ENCODE measurements around the gene SERPINI1. TPM values are rescaled to one million over a fixed set of nuclear protein-coding genes. Genes with fewer than 3 reads are reported as not detected.

The SERPINI1 gene
- total RNA-seq, 6 experiments from 2014 or later, result 2.2 to 6.2 (median 2.6) TPM

DNA sequence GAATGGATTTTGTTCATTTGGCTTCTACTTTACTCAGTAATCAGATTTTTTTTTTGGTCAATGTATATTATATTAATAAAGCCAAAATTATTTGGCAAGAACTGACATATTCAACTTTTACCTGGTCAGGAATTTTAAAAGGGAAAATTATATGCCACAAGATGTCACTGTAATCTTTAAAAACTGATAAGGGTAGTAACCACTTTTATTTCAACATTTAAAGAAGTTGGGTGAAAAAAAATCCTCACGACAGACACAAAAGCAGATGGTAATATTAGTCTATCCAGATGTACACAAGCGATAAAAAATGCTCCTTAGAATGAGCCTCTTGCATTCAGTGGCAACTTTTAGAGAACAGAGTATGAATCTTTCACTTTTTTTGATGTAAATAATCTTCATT, 101.9 kb downstream of the SERPINI1 start:
- no peaks in the 10 kb centered on the region for H3K36me3 Mint-ChIP-seq (ENCODE audit: low read depth)
- H3K9me3 Mint-ChIP-seq, result peaks cover 5% of the 10 kb centered on the region
- H3K27me3 Mint-ChIP-seq (ENCODE audit: insufficient read depth), result no peaks in the 10 kb centered on the region
- H3K4me1 Mint-ChIP-seq (ENCODE audit: low read depth), result no peaks in the 10 kb centered on the region
- no peak overlapping the region for H3K27ac Mint-ChIP-seq
- no peak for DNase-seq
- TF ChIP-seq, protein P1, sequence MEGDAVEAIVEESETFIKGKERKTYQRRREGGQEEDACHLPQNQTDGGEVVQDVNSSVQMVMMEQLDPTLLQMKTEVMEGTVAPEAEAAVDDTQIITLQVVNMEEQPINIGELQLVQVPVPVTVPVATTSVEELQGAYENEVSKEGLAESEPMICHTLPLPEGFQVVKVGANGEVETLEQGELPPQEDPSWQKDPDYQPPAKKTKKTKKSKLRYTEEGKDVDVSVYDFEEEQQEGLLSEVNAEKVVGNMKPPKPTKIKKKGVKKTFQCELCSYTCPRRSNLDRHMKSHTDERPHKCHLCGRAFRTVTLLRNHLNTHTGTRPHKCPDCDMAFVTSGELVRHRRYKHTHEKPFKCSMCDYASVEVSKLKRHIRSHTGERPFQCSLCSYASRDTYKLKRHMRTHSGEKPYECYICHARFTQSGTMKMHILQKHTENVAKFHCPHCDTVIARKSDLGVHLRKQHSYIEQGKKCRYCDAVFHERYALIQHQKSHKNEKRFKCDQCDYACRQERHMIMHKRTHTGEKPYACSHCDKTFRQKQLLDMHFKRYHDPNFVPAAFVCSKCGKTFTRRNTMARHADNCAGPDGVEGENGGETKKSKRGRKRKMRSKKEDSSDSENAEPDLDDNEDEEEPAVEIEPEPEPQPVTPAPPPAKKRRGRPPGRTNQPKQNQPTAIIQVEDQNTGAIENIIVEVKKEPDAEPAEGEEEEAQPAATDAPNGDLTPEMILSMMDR (IDR thresholded peaks at IDR 0.05), result peak; percentile 26; the same call in 1 of the 2 replicates
- no peak overlapping the region for H3K4me3 Mint-ChIP-seq

DNA sequence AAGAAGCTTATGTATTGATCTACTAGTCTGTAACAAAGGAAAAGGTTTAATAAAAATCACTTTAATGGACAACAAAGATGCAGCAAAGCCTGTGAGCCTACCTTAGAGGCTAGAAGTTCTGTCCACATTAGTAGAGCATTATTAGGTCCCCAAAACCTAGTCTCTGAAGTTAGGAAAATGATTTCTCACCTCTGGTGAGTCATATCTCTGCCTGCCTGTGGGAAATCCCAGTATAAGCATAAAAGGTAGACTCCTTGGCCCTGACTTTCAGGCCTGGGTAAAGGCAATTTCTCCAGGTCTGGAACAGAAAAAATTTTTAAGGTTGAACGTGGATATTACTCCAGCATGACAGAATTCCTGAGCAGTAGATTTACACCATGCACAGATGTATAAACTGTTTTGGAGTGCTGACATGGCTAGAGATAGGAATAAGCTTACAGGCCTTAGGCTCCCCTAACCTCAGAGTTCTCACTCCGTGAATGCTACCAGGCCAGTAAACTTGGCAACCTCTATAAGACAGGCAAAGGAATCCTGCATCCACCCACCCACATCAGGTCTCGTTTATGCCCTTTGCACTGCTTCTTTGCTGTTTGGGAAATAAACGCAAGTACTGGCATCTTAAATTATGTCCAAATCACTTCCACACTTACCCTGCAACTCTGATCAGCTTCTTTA, 104.1 kb downstream of the SERPINI1 start:
- TF ChIP-seq, protein P1 (IDR thresholded peaks at IDR 0.05), result no peak

DNA sequence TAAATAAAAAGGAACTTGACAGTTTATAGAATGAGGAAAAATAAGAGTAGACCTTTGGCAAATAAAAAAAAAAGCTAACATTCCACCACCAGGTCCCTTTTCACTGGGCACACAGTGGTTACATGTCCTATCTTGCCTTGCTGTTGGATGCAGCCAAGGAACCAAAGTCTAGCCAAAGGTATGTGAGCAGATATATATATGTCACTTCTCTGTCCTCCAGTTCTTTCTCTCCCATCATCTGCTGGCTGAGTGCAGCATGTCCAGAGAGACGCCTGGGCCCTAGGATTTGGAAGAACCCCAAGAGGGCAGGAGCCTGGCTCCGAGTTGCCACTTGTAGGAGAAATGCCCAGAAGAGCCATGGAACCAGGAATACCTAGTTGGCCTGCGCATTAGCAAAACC, 104.7 kb downstream of the SERPINI1 start:
- Mint-ChIP-seq H3K27ac (no peak overlapping the region), H3K36me3 (ENCODE audit: low read depth) (no peaks in the 10 kb centered on the region), H3K4me1 (ENCODE audit: low read depth) (no peaks in the 10 kb centered on the region), H3K4me3 (no peak overlapping the region), H3K27me3 (ENCODE audit: insufficient read depth) (no peaks in the 10 kb centered on the region), H3K9me3 (no peaks in the 10 kb centered on the region)
- TF ChIP-seq, protein P1 (IDR thresholded peaks at IDR 0.05), result no peak
- no peak for DNase-seq

More for the DNA sequence above, 104.1 kb downstream of the SERPINI1 start:
- H3K27me3 Mint-ChIP-seq (ENCODE audit: insufficient read depth), result no peaks in the 10 kb centered on the region
- no peak for DNase-seq
- no peaks in the 10 kb centered on the region for H3K4me1 Mint-ChIP-seq (ENCODE audit: low read depth)
- no peaks in the 10 kb centered on the region for H3K36me3 Mint-ChIP-seq (ENCODE audit: low read depth)
- no peak overlapping the region for H3K4me3 Mint-ChIP-seq
- no peak overlapping the region for H3K27ac Mint-ChIP-seq
- no peaks in the 10 kb centered on the region for H3K9me3 Mint-ChIP-seq

DNA sequence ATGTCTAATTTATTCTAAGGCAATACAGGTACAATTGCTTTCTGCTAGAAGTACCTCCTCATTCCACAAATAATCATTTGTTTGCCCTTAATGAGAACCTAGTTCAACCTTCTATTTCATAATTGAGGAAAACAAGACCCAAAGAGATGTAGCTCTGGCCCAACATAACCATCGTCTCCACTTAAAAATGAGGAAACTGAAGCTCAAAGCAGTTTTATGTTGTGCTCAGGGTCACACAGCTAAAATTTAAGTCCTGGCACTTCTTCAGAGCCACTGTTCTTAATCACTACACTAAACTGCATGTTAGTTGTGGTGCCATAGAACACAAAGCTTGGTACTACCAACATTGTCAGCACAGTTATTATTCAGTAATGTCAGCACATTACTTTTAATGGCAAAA, 108.0 kb downstream of the SERPINI1 start:
- H3K27me3 Mint-ChIP-seq (ENCODE audit: insufficient read depth), result no peaks in the 10 kb centered on the region
- H3K4me1 Mint-ChIP-seq (ENCODE audit: low read depth), result no peaks in the 10 kb centered on the region
- DNase-seq, result no peak
- no peaks in the 10 kb centered on the region for H3K36me3 Mint-ChIP-seq (ENCODE audit: low read depth)
- TF ChIP-seq, protein P1 (IDR thresholded peaks at IDR 0.05), result no peak
- no peak overlapping the region for H3K4me3 Mint-ChIP-seq
- peaks cover 9% of the 10 kb centered on the region for H3K9me3 Mint-ChIP-seq
- no peak overlapping the region for H3K27ac Mint-ChIP-seq

DNA sequence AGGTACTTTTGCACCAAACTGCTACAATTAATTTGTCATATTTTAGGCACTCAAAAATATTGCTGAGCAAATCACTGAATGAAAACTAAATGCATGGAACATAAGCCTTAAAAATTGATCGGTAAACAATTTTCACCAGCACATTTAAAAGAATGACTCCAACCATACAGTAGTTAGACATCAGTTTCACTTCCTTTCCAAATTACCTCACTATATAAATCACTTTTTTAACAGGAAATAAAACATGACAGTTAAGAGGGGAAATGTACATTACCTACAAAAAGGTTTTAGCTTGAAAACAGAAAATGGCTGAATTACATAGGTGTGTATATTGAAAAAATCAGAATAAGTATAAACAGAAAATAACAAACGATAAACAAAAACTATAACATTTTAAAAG, 108.4 kb downstream of the SERPINI1 start:
- TF ChIP-seq, protein P1 (IDR thresholded peaks at IDR 0.05), result no peak
- no peaks in the 10 kb centered on the region for H3K4me1 Mint-ChIP-seq (ENCODE audit: low read depth)
- no peaks in the 10 kb centered on the region for H3K36me3 Mint-ChIP-seq (ENCODE audit: low read depth)
- H3K4me3 Mint-ChIP-seq, result no peak overlapping the region
- no peaks in the 10 kb centered on the region for H3K27me3 Mint-ChIP-seq (ENCODE audit: insufficient read depth)
- no peak for DNase-seq
- H3K27ac Mint-ChIP-seq, result no peak overlapping the region
- peaks cover 13% of the 10 kb centered on the region for H3K9me3 Mint-ChIP-seq

Data from HFFc6 (cell line).